GM19463 (cell line): ENCODE results near the gene CLVS2.

ENCODE experiments used
- ATAC-seq: cut with Tn5 transposase; IDR thresholded peaks from one replicate; pipeline ENCODE4 v1.9.1; 2021; ENCODE audit warnings: mild to moderate bottlenecking, moderate library complexity; ENCODE audit not compliant: unreplicated experiment

CLVS2 gene

GRCh38 chr6:123024976-123025375, 28.9 kb downstream of the CLVS2 start:
- ATAC-seq: no peak

GRCh38 chr6:123027408-123027807, 31.4 kb downstream of the CLVS2 start:
- ATAC-seq: no peak

GRCh38 chr6:123028263-123028662, 32.2 kb downstream of the CLVS2 start:
- ATAC-seq: no peak

GRCh38 chr6:123030282-123030681, 34.2 kb downstream of the CLVS2 start:
- ATAC-seq: no peak

GRCh38 chr6:123036648-123037047, 40.6 kb downstream of the CLVS2 start:
- no peak for ATAC-seq

GRCh38 chr6:123039431-123039830, 43.4 kb downstream of the CLVS2 start:
- no peak for ATAC-seq

- ATAC-seq: no peak
These were observed 46.4 kb downstream of the CLVS2 start for GRCh38 chr6:123042401-123042800.

- no peak for ATAC-seq
These were observed 48.4 kb downstream of the CLVS2 start for GRCh38 chr6:123044341-123044860.

- ATAC-seq: no peak
These were observed 57.7 kb downstream of the CLVS2 start for GRCh38 chr6:123053602-123054225.

- no peak for ATAC-seq
These were observed 59.2 kb downstream of the CLVS2 start for GRCh38 chr6:123055256-123055655.

- no peak for ATAC-seq
These were observed 66.6 kb downstream of the CLVS2 start for GRCh38 chr6:123062670-123063069.

- no peak for ATAC-seq
These were observed 68.0 kb downstream of the CLVS2 start for GRCh38 chr6:123064038-123064437.

- ATAC-seq: no peak
These were observed 78.6 kb downstream of the CLVS2 start for GRCh38 chr6:123074616-123075015.

- ATAC-seq: no peak
These were observed 89.4 kb downstream of the CLVS2 start for GRCh38 chr6:123085403-123085802.

- no peak for ATAC-seq
These were observed 93.2 kb downstream of the CLVS2 start for GRCh38 chr6:123089226-123089625.

- ATAC-seq: no peak
These were observed 95.3 kb downstream of the CLVS2 start for GRCh38 chr6:123091091-123091895.

GRCh38 chr6:123091896-123092271, 95.8 kb downstream of the CLVS2 start:
- ATAC-seq: no peak

- ATAC-seq: no peak
These were observed 98.8 kb downstream of the CLVS2 start for GRCh38 chr6:123094795-123095194.

- no peak for ATAC-seq
These were observed 109.5 kb downstream of the CLVS2 start for GRCh38 chr6:123105561-123105960.

- no peak for ATAC-seq
These were observed 120.3 kb downstream of the CLVS2 start for GRCh38 chr6:123116370-123116769.

- ATAC-seq: no peak
These were observed 121.3 kb downstream of the CLVS2 start for GRCh38 chr6:123117145-123117908.

- ATAC-seq: no peak
These were observed 122.8 kb downstream of the CLVS2 start for GRCh38 chr6:123118811-123119210.
